PC-9 (cell line): ENCODE measurements around the gene PHC2.

Experiments used
- EZH2 ChIP-seq: fragments of 200-600 bp; sonication (generic); IDR thresholded peaks from 2 replicates; pipeline ENCODE4 v1.8.0; 2017; ENCODE audit warnings: antibody characterized with exemption, low read depth
- TF ChIP-seq, protein P1 (sequence below): fragments of 200-600 bp; sonication (generic); conservative IDR thresholded peaks from 2 replicates; pipeline ENCODE4 v1.6.1; 2017; ENCODE audit warnings: mixed run types, antibody characterized with exemption, mild to moderate bottlenecking, moderate library complexity

DNA sequence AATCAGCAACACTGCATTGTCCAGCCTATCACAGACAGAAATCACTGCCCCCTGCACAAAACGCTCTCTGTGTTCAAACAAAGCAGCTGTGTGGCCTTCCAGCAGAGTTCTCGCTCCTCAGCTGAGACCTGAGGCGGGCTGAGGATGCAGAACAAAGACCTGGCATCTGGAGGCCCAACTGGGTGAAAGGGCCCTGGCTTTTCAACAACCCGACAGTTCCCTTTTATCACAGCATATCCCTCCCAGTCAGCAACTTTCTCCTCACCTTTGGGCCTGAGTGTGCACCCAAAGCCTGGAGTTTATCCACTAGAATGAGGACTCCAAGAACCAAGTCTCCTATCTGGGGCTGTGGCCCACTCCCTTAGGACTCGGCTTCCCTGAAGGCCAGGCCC, 67.4 kb downstream of the PHC2 start:
- TF ChIP-seq, protein P1, sequence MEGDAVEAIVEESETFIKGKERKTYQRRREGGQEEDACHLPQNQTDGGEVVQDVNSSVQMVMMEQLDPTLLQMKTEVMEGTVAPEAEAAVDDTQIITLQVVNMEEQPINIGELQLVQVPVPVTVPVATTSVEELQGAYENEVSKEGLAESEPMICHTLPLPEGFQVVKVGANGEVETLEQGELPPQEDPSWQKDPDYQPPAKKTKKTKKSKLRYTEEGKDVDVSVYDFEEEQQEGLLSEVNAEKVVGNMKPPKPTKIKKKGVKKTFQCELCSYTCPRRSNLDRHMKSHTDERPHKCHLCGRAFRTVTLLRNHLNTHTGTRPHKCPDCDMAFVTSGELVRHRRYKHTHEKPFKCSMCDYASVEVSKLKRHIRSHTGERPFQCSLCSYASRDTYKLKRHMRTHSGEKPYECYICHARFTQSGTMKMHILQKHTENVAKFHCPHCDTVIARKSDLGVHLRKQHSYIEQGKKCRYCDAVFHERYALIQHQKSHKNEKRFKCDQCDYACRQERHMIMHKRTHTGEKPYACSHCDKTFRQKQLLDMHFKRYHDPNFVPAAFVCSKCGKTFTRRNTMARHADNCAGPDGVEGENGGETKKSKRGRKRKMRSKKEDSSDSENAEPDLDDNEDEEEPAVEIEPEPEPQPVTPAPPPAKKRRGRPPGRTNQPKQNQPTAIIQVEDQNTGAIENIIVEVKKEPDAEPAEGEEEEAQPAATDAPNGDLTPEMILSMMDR = no peak
- TF ChIP-seq EZH2 = no peak
